Osteoblast (primary cell): Measurements from ENCODE around the gene C19orf53. TPM values are rescaled to one million over a fixed set of nuclear protein-coding genes. Genes with fewer than 3 reads are reported as not detected.
"Not testable (repeated sequence)": the region's sequence is repeated elsewhere in the genome, so short reads cannot be mapped to it uniquely, and the experiment has no call there.

Source experiments
- DNase-seq: peaks from one replicate; pipeline ENCODE4 v3.0.0; 2011; ENCODE audit warnings: low spot score, mixed read lengths; ENCODE audit not compliant: insufficient read length; ENCODE audit errors: missing footprints
- H2AFZ ChIP-seq: 2 replicates; pipeline ENCODE4 v1.6.0; 2011; ENCODE audit warnings: mild to moderate bottlenecking, low read length
- H3K27ac ChIP-seq: 2 replicates; pipeline ENCODE4 v1.5.1; 2011; ENCODE audit warnings: mild to moderate bottlenecking, low read depth, low read length, moderate library complexity
- H3K27me3 ChIP-seq: 2 replicates; pipeline ENCODE4 v1.6.0; 2012; ENCODE audit warnings: mild to moderate bottlenecking, control low read depth, inconsistent platforms, low read length, moderate library complexity; ENCODE audit not compliant: insufficient read depth
- H3K36me3 ChIP-seq: 2 replicates; pipeline ENCODE4 v1.5.1; 2011; ENCODE audit warnings: mild to moderate bottlenecking, low read length, control low read depth, moderate library complexity; ENCODE audit not compliant: insufficient read depth
- H3K4me1 ChIP-seq: 2 replicates; pipeline ENCODE4 v1.5.1; 2011; ENCODE audit warnings: mild to moderate bottlenecking, low read length, control low read depth, moderate library complexity; ENCODE audit not compliant: insufficient read depth
- H3K4me2 ChIP-seq: 2 replicates; pipeline ENCODE4 v1.6.0; 2011; ENCODE audit warnings: mild to moderate bottlenecking, low read length; ENCODE audit not compliant: insufficient read depth
- H3K4me3 ChIP-seq: fragments of 200-600 bp; sonication (generic); 3 replicates; pipeline ENCODE4 v1.5.1; 2012; ENCODE audit warnings: mild to moderate bottlenecking, low read length, inconsistent platforms; ENCODE audit not compliant: insufficient read depth
- H3K79me2 ChIP-seq: 2 replicates; pipeline ENCODE4 v1.6.0; 2012; ENCODE audit warnings: mild to moderate bottlenecking, low read length, control low read depth, inconsistent platforms; ENCODE audit not compliant: insufficient read depth
- H3K9me3 ChIP-seq: 2 replicates; pipeline ENCODE4 v1.5.1; 2011; ENCODE audit warnings: low read depth, low read length, control low read depth
- H4K20me1 ChIP-seq: 2 replicates; pipeline ENCODE4 v1.6.0; 2012; ENCODE audit warnings: mild to moderate bottlenecking, low read length, control low read depth; ENCODE audit not compliant: insufficient read depth
- CTCF ChIP-seq: IDR thresholded peaks from 2 replicates; pipeline ENCODE4 v1.5.1; 2011; ENCODE audit warnings: mild to moderate bottlenecking, low read depth, low read length, moderate library complexity; ENCODE audit errors: extremely low read depth
- total RNA-seq: library from RNA; depleted of rRNA; stranded (reverse); fragments of >200 nt; gene quantifications from 2 replicates; pipeline ENCODE4 v1.2.3, GENCODE V29; 2012

The C19orf53 gene
- total RNA-seq, 1 donor, result 33.3 TPM

DNA sequence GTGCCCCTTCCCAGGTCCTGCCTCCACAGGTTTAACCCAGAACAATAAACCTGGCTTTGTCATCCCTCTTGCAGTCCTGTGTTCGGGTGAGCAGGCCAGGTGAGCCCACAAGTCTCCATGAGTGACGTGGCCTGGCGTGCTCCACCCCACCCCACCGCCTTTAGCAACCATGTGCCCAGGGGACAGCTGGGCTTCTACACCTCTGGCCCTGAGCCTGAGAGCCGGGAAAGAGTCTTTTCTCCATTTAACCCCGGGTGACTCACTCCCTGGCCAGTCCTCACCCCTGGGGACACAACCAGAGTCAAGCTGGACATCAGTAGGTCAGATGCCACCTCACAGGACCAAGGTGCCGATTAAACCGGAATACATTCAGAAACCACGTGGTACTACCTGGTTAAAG, 4.1 kb downstream of the C19orf53 start:
- Histone ChIP-seq H3K4me3 (no peak overlapping the region), H3K79me2 (peaks cover 32% of the 10 kb centered on the region), H3K4me1 (peaks cover 27% of the 10 kb centered on the region), H3K36me3 (peaks cover 31% of the 10 kb centered on the region), H3K9me3 (no peaks in the 10 kb centered on the region), H3K27ac (no peak overlapping the region), H3K27me3 (no peaks in the 10 kb centered on the region), H3K4me2 (no peak overlapping the region), H2AFZ (no peak overlapping the region), H4K20me1 (peaks cover 12% of the 10 kb centered on the region)
- TF ChIP-seq CTCF, result no peak
- DNase-seq, result no peak

DNA sequence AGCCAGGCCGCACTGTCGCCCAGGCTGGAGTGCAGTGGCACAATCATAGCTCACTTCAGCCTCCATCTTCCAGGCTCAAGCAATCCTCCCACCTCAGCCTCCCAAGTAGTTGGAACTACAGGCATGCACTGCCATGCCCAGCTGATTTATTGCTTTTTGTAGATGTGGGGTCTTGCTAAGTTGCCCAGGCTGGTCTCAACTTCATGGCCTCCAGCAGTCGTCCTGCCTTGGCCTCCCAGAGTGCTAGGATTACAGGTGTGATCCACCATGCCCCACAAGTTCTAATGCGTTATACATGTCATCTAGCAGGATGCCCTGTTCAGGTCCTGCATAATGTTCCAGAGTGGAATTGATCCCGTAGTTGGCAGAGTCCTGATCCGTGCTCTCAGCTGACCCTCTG, 4.6 kb downstream of the C19orf53 start:
- TF ChIP-seq CTCF, result no peak

DNA sequence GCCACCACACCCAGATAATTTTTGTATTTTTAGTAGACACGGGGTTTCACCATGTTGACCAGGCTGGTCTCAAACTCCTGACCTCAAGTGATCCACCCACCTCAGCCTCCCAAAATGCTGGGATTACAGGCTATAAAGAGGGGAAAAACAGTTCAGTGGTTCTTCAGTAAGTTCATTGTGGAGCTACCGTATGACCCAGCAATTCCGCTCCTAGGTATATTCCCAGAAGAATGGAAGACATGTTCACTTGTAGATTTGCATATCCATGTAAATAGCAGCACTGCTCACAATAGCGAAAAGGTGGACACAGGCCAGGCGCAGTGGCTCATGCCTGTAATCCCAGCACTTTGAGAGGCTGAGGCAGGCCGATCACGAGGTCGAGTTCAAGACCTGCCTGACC, 5.5 kb downstream of the C19orf53 start:
- Histone ChIP-seq H3K36me3 (peaks cover 31% of the 10 kb centered on the region), H3K79me2 (peaks cover 31% of the 10 kb centered on the region), H3K4me1 (peaks cover 18% of the 10 kb centered on the region), H4K20me1 (peaks cover 12% of the 10 kb centered on the region)
- DNase-seq, H3K27me3 ChIP-seq, H3K4me2 ChIP-seq, H3K9me3 ChIP-seq, H3K4me3 ChIP-seq, H2AFZ ChIP-seq, H3K27ac ChIP-seq: not testable (repeated sequence)

More for the DNA sequence above, 4.6 kb downstream of the C19orf53 start:
- no peak overlapping the region for H2AFZ ChIP-seq
- peaks cover 12% of the 10 kb centered on the region for H4K20me1 ChIP-seq
- DNase-seq, result no peak
- peaks cover 32% of the 10 kb centered on the region for H3K79me2 ChIP-seq
- no peak overlapping the region for H3K4me2 ChIP-seq
- no peaks in the 10 kb centered on the region for H3K27me3 ChIP-seq
- H3K36me3 ChIP-seq, result peaks cover 31% of the 10 kb centered on the region
- no peaks in the 10 kb centered on the region for H3K9me3 ChIP-seq
- no peak overlapping the region for H3K27ac ChIP-seq
- H3K4me3 ChIP-seq, result no peak overlapping the region
- H3K4me1 ChIP-seq, result peaks cover 22% of the 10 kb centered on the region

GRCh38 chr19:13781547-13781946, 7.3 kb downstream of the C19orf53 start:
- Histone ChIP-seq H3K36me3 (peaks cover 27% of the 10 kb centered on the region), H3K9me3 (no peaks in the 10 kb centered on the region), H3K4me3 (no peak overlapping the region), H4K20me1 (peaks cover 4% of the 10 kb centered on the region), H3K27ac (peak overlapping the region; percentile 33), H3K27me3 (no peaks in the 10 kb centered on the region), H3K4me2 (peak overlapping the region; percentile 44), H3K4me1 (peaks cover 17% of the 10 kb centered on the region), H2AFZ (no peak overlapping the region), H3K79me2 (peaks cover 14% of the 10 kb centered on the region)
- DNase-seq, result peak; percentile 98
- no peak for TF ChIP-seq CTCF
